ENCODE results near the gene PI4KA.
"Not testable (repeated sequence)": the region's sequence is repeated elsewhere in the genome, so short reads cannot be mapped to it uniquely, and the experiment has no call there.

The PI4KA gene

DNA sequence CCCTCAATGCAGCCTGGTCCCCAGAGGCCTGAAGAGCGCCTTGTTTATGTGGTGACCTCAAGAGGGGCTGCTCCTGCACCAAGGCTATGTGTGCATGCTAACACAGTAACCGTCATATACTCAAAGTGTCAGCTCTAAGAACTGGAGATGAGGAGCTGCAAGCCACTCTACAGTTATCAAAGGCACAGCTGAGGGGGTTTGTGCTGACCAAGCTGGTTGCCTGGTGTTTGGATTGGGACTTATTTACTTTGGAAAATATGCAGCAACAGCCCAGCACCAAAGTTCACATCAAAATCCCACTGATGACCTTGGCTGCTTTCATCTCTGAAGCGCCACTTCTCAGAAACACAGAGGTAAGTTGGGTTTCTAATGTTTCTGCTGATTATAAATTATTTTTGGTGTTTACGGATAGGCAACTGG, 84.8 kb downstream of the PI4KA start, which contains the start of gene SERPIND1:
Gene SERPIND1 (plus strand): TSS at position 321 of the 420 bp plus-strand sequence. CDS start 5,200 bp downstream, outside the sequence.
- no peak for DNase-seq

GRCh38 chr22:20771918-20772625, 86.5 kb downstream of the PI4KA start:
- DNase-seq: no peak

DNA sequence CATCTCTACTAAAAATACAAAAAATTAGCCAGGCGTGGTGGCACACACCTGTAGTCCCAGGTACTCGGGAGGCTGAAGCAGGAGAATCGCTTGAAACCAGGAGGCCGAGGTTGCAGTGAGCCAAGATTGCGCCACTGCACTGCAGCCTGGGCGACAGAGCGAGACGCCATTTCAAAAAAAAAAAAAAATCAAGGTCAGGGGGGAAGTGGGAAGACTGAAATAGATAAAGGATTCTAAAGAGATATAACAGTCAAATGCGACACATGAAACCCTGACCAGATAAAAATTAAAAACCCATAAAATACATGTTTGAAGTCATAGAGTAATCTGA, 89.2 kb downstream of the PI4KA start:
- not testable (repeated sequence) for DNase-seq

GRCh38 chr22:20766530-20766929, 92.1 kb downstream of the PI4KA start:
- no peak for DNase-seq

DNA sequence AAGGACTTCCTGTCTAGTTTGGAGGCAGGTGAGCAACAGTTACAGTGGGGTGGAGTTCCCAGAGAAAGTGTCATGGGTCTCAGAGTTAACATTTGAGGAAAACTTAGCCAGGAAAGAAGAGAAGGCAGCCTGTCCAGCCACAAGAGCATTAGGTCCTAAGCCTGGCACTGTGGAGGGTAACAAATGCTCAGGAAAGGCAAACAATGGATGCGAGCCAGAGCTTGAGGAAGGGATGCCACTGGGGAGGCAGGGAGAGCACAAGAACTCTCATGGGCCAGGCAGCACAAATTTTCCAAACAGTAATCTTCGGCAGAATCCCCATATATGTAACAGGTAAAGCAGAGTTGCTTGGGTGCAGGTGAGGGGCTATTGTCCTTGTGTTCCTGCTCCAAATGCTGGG, 92.7 kb downstream of the PI4KA start:
- no peak for DNase-seq

DNA sequence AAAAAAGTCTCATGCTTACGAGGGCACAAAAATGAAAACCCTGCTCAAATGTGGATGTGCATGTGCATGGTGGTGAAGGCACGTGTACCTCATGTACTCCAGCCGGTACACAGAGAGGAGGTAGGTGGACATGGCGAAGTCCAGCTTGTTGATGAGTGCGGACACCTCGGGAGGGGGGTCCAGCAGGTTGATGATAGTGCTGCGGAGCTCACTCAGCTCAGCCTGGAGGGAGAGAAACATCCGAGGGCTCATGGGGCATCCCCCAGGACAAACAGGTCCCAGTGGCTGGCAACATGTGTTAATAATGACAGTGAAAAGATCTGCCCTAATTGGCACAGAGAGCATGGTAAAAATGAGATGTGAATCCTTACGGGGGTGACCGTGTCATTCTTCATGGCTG, 93.9 kb downstream of the PI4KA start:
- no peak for DNase-seq

DNA sequence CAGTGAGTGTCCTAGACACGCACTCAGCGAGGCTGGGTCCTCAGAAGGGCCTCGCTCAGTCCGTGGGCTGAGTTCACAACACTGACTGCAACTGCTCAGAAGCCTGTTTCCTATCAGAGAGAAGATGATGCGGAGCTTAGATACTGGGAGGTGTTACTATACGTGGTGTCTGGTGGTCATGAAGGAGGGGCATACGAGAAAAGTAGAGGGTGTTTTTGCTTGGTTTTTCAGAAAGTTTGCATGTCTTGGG, 94.2 kb downstream of the PI4KA start:
- no peak for DNase-seq

- DNase-seq: no peak
Measured at GRCh38 chr22:20763630-20764470, 94.8 kb downstream of the PI4KA start.

DNA sequence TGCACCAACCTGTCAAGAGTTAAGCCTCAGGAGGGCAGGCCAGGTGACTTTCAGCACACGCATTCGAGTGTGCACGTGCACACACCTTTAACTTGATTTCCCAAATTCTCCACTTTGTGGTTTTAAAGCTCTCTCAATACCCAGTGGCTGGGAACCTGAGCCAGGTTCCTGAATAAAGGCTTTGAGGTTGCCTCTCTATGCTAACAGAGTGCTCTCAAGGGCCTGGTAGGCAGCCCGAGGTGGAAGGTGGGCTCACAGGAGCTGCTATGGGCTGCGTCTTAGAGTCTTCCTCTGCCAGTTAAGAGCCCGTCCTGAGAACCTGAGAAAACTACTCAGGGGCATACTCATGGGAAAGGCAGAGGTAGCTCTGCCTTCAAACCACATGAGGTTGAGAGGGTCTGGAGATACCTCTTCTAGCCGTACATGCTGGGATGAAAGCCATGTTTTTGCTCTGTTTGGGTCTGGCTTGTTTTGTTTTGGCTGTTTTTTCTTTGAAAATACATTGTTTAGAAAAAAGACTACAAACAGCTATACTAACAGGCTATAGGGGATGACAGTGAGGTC, 96.3 kb downstream of the PI4KA start:
- no peak for DNase-seq

DNA sequence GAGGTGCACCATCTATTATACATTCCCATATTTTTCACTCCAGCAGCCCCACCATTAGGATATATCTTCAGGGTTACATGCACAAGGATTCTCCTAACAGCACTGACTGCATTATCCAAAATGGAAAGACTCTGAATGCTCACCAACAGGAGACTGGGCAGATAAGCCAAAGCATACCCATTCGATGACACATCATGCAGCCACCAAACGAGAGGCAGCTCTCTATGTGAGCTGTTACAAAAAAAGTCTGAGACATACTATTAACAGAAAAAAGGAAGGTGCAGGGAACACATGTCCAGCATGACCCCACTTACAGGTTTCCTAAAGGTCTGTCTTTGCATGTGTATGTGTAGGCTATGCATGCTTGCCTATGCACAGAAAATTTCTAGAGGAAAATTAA, 97.1 kb downstream of the PI4KA start:
- DNase-seq: peak; percentile 42

DNA sequence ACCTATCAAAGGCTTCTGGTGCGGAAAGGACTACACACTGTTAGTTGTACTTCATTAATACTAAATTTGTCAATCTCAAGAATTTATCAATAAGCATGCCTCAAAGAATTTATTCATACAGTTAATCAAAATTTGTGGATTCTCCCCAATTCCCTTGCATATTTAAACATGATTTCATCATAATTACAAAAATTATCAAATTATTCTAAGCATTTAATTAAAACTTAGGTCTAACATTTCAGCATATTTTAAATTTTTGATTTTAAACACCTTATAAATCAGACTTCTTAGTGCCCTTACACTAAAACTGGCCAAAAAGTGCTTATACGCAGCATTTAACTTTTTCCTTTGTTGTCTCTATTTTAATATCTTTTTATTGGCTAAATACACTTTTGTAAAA, 98.5 kb downstream of the PI4KA start:
- no peak for DNase-seq

DNA sequence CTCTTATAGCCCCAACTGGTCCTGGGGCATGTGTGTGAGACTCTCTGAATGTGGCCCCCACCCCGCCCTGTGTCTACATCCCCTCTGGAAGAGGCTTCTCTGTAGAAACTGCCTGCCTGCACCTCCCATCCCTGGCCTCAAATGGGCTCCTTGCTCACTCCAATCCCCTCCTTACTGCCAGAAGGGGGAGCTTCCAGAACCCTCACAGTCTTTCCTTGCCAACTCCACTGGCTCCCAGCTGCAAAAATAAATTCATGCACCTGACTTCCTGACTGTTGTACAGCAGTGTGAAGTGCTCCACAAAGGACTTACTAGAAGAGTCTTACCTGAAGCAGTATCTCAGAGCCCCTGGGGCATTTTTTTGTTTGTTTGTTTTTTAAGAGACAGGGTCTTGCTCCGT, 99.9 kb downstream of the PI4KA start:
- no peak for DNase-seq

- DNase-seq: no peak
Measured at GRCh38 chr22:20756846-20757245, 101.8 kb downstream of the PI4KA start.

- DNase-seq: no peak
Measured at GRCh38 chr22:20752873-20753272, 105.7 kb downstream of the PI4KA start.

- no peak for DNase-seq
Measured at GRCh38 chr22:20752104-20752741, 106.4 kb downstream of the PI4KA start.

- no peak for DNase-seq
Measured at GRCh38 chr22:20751185-20751851, 107.3 kb downstream of the PI4KA start.

DNA sequence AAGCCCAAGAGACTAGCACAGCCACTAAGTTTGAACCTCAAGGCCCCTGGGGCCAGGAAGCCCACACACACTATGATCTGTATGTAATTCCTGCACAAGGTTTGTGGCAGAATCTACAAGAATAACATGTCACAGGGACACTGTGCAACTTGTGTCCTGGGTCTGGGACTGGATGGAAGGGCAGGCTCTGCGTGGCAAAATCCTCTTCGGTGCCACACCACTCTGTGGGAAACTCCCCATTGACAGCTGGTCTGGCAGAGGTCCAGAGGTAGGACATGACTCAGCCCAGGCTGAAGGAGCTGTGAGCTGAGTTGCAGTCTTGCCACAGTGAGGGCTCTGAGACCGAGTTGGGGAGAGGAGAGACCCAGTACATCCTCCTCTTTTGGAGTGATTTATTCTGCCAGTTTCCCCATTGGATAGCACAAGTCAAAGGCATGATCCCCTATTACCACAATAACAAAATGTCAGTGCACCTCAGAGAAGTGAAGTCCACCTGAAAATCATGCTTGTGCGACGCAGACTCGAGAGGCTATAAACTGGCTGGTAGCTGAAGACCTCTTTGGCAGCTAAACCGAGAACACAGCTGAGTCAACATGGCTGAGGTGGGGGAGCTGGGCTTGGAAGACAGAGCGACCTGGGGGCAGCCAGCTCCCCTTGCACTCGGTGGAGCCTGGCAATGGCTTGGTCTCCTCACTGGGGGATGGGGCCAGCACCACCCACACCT, 108.0 kb downstream of the PI4KA start:
- DNase-seq: peak; percentile 83

DNA sequence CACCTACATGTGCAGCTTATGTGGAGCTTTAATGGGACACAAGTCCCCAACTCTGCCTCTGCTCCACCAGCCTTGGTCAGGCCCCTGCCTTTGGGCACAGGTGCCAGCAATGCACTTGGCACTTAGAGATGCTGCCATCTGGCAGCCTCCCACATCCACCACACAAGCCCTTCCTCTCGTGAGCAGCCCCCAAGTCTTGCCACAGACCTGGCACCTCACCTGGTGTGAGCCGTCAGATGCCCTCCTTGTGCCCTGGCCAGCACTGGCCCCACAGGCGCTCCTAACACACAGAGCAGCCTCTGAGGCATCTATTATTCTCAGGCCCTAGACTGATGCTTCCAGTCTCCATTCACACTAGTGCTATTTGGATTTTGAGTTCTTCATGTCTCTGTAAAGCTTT, 109.2 kb downstream of the PI4KA start:
- no peak for DNase-seq

DNA sequence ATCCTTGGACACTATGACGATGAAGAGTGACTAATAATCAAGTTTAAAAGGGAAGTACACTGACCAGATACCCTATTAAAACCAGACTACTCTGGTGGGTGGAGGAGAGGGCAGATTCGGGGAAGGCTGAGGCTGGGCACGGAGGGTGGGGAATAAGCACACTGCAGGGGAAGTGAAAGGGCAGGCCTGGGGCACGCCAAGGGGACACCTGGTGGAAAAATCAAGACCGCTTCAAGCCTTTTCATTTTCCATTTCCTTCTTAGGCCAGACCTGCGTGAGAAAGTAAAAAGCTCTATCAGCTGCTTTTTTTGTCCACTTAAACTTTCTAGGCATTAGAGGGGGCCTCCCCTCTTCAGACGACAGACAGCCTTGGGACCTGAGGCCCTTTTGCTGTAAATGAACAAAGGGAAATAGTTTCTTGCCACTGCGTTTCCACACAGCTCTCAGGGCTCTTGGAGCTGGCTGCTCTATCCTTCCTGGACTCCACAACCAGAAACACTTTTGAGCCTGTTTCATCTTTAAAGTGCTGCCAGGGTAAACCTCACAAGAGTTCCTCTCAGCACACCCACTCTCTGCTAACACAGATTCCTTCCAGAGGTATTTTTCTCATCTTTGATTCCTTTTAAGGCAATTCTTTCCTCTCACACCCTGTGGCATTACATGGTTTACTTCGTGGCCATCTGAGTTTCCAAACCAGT, 109.7 kb downstream of the PI4KA start:
- no peak for DNase-seq

GRCh38 chr22:20748082-20748481, 110.5 kb downstream of the PI4KA start:
- DNase-seq: no peak

DNA sequence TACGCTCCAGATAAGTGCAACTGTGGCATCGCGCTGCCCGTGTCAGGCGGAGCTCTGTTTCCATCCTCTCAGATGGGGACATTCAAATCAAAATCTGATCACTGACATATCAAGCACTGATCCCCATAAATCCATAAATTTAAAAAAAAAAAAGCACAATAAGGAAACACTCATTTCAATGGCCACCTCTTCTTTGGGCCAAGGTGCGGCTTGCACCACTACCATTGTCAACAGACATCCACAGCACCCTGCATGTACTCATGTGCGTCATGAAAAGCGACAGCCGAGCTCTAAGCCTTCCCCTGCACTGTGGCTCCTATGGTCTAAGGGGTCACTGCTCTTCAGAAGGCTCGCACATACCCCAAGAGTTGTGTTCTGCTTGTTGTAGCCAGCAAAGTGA, 111.4 kb downstream of the PI4KA start:
- DNase-seq: no peak

Measured in fibroblast of skin of back (primary cell).